GM12864 (cell line): ENCODE results near the gene TTC1.

ENCODE experiments used
- DNase-seq: peaks from one replicate; pipeline ENCODE4 v3.0.0-alpha.2; 2011; ENCODE audit warnings: low read depth
- H3K4me3 ChIP-seq: 2 replicates; pipeline ENCODE4 v1.5.1; 2011; ENCODE audit warnings: mild to moderate bottlenecking, low read depth, low read length, control low read depth
- TF ChIP-seq, protein P1 (sequence below): IDR thresholded peaks from 2 replicates; pipeline ENCODE4 v1.5.1; 2011; ENCODE audit warnings: low read depth, mild to moderate bottlenecking, moderate library complexity, low read length, control low read depth, inconsistent platforms; ENCODE audit errors: missing control alignments

The TTC1 gene

DNA sequence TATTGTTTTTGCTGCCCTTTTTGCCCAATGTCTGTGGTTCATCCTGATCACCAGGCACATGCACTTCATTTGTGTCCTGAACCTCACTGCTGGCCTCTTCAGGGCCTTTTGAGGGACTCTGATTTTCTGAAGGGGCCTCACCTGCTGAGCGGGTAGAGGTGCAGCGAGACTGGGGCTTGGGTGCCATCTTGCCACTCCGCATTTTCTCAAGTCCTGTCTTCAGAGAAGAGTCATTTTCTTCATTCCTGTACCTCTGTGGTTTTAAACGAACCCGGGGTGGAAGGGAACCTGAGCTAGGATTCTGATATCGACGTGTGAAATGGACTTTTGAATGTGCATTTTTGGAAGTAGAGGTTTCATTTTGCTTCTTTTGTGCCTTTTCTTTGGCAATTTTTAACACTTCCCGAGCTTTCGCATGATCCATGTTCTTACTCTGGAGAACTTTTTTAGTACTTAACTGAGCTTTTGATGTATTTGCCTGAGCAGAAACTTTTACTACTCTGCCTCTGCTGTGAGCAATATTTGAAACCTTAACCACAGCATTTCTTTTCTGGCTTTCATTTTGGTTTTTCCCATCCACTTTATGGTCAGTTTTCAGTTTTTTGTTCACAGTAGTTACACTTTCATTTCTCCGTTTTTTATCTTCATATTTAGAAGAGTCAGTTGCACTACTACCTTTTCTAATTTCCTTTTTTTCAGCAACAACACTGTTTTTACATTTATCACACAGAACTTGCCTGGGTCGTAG, 84.2 kb downstream of the TTC1 start:
- DNase-seq, result peak; percentile 44
- TF ChIP-seq, protein P1, sequence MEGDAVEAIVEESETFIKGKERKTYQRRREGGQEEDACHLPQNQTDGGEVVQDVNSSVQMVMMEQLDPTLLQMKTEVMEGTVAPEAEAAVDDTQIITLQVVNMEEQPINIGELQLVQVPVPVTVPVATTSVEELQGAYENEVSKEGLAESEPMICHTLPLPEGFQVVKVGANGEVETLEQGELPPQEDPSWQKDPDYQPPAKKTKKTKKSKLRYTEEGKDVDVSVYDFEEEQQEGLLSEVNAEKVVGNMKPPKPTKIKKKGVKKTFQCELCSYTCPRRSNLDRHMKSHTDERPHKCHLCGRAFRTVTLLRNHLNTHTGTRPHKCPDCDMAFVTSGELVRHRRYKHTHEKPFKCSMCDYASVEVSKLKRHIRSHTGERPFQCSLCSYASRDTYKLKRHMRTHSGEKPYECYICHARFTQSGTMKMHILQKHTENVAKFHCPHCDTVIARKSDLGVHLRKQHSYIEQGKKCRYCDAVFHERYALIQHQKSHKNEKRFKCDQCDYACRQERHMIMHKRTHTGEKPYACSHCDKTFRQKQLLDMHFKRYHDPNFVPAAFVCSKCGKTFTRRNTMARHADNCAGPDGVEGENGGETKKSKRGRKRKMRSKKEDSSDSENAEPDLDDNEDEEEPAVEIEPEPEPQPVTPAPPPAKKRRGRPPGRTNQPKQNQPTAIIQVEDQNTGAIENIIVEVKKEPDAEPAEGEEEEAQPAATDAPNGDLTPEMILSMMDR, result no peak
- peak overlapping the region; percentile 16; the same call in 1 of the 2 replicates for H3K4me3 ChIP-seq

DNA sequence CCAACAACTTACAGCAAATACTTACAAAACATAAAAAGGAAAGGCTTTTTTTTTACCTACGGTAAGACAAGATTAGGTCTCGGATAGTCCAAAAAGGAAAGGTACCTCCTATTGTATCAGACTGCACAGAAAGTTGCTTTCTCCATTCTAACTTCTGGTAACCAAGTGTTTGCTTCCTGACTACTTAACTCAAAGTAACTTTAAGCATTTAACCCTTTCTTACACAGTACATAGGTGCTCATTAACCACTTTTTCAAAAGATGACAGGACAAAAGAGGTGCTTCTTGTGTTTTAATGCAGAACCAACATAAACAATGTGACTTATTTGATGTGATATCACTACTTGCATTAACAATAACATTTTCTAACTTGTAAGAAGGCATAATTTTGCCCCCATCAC, 87.2 kb downstream of the TTC1 start:
- no peak for DNase-seq
- H3K4me3 ChIP-seq, result no peak overlapping the region
- TF ChIP-seq, protein P1, result no peak

DNA sequence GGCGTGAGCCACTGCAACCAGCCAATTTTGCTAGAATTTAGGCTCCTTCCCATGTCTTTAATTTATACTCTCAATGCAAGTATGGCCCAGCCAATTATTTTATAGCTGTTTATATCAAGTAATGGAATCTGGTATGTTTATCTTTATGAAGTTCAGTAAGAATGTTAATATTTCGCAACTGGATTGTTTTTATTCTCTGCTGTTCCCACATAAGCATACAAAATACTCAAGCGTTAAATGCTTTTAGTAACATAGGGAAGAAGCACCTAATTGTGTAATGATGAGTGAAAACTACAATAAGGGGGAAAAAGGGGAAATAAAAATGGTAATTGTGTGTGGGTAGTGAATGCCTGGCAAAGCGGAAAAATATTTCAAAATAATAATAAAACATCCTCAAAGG, 89.1 kb downstream of the TTC1 start:
- H3K4me3 ChIP-seq, result no peak overlapping the region
- DNase-seq, result no peak
- TF ChIP-seq, protein P1, result no peak

DNA sequence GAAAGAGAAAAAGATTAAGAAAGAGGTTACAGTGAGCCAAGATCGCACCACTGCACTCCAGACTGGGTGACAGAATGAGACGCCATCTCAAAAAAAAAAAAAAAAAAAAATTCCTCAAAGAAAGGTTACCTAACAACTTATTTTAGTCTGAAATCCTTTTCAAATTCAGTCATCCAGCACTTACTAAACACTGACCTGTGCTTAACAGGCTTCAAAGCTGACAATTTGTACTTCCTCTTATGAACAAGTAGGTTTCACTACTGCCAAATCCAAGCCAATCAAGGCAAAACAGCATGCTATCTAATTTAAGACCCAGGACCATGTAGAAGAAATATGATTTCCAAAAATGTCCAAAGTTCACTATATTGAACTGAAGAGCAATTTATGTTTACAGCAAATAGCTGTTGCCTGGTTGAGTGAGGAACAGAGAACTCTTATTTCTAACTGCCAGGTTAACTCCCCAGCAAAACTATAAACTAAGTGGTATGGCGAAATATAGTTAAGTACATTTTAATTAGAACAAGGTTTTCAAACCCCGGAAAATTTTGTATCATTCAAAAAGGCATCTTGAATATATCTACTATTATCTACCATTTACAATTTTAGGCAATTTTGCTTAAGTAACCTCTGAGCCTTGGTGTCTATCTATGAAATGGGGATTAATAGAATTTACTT, 96.9 kb downstream of the TTC1 start:
- TF ChIP-seq, protein P1, result no peak
- peak; percentile 48 for DNase-seq
- no peak overlapping the region for H3K4me3 ChIP-seq

DNA sequence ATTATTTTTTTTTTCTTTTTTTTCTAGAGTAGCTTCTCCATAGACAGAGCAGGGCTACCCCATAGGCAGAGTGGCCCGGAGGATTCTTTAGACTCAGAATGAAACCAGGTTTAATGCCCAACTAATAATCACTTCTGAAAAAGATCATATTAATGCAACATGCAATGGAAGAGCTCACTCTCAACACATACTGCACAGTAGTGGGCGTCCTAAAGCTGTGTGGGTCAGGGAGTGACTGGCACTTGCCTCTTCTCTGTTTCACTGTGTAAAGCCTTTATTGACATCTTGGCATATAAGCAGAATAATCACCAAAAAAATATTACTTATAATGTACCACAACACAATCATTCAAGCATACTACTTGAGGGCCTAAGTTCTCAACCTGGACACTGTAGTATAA, 99.2 kb downstream of the TTC1 start:
- TF ChIP-seq, protein P1, result no peak
- DNase-seq, result no peak
- H3K4me3 ChIP-seq, result no peak overlapping the region
